NCI-H748 (cell line): Measurements from ENCODE around the gene CACNA1F.
A peak's percentile ranks its signal among the peaks of the same experiment; 100 is the strongest.

Experiments used
- DNase-seq: peaks from one replicate; lab custom pipeline; 2025; ENCODE audit not compliant: unreplicated experiment; lab: John Stamatoyannopoulos, UW

CACNA1F gene

DNA sequence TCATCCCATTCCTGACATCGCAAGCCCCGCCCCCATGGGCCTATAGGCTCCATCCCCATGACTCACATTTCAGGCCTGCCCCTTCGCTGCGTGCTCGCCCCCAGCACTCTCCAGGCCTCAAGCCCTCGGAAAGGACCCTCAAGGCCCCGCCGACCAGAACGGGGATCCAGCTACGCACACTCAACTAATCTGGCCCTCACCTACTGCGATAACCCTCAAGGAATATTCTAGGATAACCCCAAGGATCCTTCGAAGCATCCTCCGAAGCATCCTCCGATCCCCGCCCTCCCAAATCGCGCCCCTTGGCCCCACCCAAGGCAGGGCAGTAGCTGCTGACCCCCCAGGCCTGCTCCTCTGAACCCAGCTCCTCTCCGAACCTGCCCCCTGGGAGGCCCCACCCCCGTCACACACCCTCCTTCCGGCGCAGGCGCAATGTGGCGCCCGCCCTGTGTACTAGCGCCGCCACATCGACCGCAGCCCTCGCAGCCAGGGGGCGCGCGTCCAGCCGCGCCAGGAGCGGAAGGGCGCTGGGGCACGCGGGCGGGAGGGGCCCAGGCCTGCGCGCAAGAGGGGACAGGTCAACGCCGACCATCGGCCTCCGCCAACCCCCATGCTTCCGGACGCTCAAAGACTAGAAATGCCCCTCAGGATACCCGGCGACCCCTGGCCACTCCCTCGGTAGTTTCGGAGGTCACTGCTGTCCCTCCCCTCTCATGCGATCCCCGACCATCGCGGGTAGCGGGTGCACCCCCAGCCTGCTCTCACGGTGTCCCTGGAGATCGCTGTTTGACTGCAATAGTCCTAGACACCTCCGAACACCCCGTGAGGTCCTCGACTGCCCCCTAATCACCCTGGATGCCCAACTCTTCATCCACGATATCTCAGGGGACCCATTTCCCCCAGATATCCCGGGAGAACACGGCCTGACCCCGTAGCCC lies 77.0 kb downstream of the CACNA1F start:
- DNase-seq, result peak; percentile 88

DNA sequence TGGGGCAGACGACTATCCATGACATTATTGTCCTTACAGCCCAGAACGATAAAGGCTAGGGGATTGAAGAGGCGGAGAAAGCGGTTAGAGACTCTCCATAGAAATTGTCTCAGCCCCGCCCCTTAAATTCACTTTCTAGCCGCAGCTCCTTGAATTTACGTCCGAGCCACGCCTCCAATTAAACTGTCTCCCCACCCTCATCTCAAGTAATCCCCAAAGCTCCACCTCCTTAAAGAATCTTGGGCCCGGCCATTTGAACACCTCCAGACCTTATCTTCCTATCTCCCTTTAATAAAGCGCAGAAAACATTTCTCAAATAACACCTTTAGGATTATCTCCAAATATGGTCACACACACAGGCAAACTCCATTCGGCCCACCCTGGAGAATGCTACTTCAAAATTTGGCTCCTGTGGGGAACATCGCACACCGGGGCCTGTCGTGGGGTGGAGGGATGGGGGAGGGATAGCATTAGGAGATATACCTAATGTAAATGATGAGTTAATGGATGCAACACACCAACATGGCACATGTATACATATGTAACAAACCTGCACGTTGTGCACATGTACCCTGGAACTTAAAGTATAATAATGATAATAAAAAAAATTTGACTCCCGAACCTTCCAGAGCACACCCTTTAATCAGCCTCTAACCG lies 77.8 kb downstream of the CACNA1F start:
- DNase-seq, result peak; percentile 61
